ENCODE results near the gene BHLHE23.

Gene BHLHE23

DNA sequence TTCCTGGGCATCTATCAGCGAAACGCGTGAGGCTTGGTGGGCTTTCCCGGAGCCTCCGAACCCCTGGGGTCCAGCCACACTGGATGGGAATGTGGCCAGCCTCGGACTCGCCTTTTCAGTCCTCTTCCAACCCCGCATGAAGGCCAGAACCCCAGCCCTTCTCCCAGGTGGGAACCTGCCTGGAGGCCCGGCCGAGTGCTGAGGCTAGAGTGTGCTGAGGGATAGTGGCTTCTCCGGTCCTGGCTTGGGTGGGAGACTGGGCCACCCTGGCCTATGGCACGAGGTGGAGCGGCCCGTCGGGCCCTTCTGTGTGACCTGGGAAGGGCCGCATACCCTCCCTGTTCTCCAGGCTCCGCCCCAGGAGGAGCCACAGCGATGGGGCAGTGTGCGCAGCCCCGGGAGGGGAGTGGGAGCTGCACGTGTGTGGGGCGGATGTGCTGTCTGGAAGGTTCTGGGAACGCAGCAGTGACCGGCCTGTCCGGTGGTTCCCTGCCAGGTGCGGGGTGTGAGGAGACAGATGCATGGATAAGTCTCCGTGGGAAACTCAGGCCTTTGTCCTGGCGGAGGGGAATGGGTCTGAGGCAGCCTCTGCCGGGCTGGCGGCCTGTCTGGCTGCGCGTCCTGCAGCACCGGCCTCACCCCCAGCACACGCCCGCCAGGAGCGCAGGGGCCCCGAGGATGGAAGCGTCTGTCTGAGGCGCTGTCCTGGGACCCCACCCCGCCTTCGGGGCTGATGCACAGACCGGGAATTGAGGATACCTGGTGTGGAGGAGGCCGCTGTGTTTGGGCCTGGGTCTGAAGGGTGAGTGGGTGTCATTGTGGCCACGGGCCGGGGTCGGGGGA, 1.1 kb upstream of the BHLHE23 start:
- DNase-seq = no peak

DNA sequence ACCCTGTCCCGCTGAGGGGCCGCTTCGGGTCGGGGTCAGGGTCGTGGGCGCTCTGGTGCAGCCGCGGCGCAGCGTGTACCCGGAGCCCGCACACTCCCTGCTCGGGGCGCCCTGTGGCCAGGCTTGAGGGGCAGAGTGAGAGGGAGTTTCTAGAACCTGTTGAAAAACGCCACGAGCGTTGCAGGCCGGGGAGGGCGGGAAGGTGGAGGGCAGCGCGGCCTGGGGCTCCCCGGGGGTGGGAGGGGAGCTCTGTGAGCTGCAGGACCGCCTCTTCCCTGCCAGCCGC, 539 bp upstream of the BHLHE23 start:
- DNase-seq = no peak

DNA sequence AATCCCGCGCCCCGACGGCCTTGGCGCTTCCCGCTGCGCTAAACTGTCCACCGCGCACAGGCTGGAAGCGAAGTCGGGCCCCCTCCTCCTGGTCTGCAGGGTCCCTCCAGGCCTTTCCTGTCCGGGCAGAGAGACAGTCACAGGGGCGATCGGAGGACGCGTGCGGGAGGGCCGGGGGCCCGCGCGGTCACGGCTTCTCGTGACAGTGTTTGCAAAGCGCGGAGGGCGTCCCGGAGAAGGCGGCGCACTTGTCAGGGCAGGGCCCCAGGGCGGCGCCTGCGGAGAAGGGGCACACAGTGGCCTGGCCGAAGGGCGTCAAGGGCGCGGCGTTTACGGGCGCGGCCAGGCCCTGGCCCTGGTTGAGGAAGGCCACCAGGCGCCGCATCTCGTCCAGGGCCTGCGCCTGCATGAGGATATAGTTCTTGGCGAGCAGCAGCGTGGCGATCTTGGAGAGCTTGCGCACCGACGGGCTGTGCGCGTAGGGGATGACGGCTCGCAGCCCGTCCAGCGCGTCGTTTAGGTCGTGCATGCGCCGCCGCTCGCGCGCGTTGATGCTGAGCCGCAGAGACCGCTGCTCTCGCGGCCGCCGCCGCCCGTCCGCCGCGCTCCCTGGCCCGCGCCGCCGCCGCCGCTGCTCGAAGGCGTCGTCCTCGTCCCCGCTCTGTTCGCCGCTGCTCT, 763 bp downstream of the BHLHE23 start:
- peak in 1 of 2 experiments; percentile 28 for DNase-seq

DNA sequence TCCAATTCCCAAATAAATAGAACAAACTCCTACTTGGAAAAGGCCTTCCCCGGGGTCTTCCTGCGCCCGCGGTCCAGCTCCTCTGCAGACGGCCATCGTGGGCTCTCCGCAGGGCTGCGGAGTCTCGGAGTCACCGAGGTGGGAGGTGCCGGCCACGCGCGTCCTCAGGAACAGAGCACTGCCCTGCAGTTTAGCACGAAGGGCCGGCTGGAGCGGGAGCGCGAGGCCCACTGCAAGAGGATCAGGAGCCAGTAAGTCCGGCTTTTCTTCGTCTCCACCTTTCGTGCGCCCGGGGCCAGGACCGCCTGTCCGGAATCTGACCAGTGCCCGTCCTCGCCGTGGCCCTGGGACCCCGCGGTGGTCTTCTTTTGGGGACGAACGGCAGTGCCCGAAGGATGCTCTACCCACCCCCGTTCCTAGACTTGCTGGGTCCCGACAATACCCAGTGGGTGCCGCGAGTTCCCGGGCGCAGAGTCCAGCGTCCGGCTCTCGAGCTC, 1.4 kb downstream of the BHLHE23 start:
- no peak for DNase-seq

DNA sequence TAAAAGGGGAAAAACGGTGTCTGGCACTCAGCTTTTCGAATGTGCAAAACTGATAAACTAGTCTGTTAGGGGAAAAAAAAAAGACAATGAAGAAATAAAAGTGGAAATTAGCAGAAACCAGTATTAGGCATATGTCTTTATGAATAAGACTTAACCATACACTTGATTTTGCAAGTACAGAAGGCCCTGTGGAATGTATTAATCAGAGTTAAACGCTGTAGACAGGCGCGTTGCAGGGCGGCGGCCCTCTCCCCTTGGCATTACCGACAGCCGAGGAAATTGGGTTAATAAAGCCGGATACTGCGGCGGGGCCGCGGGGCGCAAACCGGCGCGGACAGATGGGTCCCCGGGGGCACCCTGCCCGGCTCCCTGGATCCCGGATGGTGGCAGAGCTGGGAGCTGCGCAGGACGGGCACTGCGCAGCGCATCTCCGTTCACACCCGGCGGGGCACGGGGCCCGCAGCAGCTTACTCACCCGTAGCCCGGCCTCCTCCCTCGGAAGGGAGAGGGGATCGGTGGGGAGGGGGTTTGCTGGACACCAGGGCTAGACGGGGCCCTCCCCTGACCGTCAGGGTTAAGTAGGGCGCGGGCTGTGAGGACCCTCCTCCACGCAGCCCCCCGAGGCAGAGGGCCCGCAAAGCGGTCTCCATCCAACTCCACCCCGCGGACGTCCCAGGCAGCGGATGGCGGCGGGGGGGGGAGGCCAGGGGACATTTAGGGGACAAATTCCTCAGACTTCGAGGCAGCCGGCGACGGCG, 2.0 kb downstream of the BHLHE23 start:
- no peak for DNase-seq

DNA sequence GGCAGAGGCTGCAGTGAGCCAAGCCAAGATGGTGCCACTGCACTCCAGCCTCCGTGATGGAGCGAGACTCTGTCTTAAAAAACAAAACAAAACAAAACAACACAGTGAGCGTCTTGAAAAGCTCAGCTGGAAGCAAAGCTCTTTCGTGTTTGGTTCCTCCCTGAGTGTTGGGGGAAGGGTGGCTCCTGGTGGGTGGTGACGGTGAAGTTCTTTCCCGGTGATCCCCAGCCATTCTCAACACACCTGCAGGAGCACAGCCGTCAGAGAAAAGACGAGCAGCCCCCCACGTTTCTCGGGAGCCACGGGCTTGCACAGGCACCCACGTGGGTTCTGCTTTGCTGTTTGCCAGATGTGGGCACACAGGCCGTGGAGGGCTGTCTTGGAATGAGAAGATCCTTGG, 3.2 kb downstream of the BHLHE23 start:
- no peak for DNase-seq

DNA sequence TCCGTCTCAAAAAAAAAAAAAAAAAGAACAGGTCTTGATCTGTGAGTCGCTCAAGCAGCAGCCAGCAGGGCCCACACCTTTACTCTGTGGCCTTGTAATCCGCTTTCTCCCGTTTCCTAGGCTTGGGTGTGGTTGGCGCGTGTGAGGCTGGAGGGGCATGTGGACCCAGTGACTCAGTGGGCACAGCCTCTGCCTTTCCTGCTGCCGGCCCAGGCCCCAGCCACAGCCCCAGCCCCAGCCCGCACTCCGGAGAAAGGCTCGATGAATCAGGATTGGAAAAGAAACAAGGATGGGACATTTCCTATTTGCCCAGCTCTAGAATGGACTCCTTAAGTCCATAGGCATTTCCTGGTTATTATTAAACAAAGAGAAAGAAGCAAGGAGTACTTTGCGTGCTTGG, 4.3 kb downstream of the BHLHE23 start:
- no peak for DNase-seq

DNA sequence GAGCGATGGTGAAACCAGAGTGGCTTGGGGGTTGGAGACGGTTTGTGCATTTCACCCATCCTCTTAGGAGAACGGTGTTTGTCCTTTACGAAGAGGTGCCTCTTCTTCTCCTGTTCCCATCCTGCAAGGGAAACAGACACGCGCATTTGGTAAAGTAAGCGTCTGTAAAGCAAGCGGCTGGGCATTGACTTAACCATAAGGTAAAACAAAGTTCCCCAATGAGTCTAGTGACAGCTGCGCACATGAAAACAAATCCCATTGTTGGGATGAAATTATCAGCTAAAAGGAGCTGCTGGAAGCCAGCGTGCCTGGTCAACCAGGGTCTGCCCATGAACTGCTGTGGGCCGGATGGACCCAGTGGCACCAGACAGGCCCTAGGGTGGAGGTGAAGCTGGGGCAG, 5.8 kb downstream of the BHLHE23 start:
- DNase-seq = no peak

DNA sequence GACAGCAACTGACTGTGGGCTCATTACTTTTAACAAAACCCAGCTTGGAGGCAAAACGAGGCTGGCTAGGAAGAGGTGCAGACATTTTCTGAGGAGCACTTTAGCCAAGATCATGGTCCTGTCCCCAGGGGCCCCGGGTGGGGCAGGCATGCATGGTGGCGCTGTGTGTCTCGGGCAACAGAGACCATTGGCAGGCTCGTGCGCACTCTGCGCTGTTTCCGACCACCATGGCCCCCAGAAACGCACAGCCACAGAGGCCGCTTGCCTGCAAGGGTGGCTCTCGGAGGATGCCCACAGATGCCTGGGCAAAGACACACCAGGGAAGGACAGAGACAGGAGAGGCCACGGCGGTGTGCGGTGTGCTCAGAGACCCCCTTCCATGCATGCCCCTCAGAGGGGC, 6.7 kb downstream of the BHLHE23 start:
- no peak for DNase-seq

DNA sequence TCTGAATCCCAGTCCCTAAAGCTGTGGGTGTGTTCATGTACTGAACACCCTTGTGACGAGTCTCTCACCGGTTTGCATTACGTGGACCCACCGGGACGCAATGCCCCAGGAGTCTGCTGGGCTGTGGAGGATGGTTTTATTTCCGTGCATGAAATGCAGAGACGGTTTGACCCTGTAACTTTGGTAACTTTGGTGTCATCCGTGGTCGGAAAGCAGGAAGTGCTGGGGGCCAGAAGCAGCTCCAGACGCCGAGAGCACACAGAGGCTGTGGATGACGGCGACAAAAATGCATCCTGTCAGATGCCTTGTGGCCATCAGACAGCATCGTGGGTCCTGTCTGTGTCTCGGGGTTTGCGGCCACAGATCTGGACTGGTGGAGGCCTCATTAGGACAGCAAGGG, 7.2 kb downstream of the BHLHE23 start:
- DNase-seq = no peak

DNA sequence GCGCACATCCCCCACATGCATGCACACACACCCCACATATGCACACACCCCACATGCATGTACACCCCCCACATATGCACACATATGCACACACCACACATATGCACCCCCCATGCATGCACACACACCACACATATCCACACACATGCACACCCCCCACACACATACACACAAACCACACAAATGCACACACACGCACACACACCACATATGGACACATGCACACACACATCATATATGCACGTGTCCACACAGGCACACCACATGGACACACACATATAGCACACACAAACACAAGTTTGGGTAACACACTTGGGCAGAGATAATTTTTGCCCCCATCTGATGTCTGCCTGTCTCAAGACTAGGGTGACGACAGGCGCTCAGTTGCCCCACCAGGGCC, 8.3 kb downstream of the BHLHE23 start:
- DNase-seq = no peak

DNA sequence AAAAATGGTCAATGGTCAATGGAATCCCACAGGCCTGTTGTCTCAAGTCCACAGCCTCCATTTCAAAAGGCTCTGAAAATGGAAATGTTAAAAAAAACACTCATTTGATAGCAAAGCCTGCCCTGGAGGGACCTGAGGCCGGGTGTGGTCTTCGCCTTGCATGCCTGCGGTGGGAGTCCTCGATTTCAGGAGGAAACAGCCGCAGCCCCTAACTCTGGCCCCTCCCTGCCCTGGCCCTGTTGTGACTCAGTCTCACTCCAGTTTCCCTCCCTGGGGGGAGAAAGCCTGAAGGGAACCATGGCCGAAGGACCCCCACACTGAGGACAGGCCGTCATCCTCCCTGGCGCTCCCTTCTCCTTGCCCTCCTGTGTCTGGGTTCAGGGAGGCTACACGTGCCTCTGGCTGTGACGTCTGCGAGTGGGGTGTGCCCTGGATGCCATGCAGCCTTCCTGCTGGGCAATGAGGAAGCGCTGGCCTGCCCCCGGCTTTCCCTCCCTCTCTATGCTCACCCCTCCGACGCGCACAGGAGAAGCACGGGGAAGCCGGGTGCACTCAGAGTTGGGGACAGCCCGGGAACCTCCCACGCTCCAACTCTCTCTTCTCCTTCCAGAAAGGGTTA, 9.2 kb downstream of the BHLHE23 start:
- no peak for DNase-seq

DNA sequence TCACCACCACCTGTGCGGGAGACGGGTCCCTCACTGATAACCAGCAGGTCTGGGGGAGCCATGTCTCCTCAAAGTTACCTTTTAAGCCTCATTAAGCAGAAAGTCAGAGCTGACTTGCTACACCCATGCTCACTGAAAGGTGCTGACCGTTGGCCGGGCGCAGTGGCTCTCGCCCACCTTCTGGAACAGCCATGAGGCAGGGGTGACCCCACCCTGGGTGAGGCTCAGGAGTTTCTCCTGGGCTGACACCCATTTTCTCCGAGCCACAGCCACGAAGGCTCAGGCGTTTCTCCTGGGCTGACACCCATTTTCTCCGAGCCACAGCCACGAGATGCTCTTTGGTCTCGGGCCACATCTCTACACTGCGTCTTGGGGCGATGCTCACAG, 10.2 kb downstream of the BHLHE23 start:
- DNase-seq = no peak

DNA sequence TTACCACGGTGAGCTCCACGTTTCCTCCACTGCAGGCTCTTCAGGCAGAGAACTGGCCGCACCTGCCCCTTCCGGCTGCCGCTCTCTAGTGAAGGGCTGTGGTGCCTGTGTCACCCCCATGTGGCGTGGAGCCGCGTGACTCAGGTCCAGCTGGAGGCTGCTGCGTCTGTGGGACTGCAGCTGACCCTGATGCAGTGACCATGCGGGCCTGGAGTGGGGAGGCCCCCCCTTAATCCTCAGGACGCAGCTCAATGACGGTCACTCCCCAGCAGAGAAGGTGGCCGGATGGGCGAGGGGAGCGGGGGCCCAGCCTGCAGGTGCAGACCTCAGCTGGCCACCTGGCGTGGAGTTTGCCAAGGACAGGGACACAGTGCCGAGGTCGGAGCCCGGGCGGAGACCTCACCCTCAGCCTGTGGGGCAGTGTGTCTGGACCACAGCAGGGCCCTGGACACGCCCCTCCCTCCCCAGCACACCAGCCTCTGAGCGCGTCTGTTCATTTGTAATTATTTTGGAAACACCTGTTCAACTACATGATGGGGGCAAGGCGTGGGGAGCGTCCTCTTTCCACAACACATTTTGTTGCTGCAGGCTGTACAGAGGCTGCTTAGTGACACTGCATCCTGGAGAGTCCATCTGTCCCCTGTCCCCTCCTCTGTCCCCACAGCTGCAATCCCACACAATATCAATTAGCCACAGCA, 10.7 kb downstream of the BHLHE23 start:
- no peak for DNase-seq

DNA sequence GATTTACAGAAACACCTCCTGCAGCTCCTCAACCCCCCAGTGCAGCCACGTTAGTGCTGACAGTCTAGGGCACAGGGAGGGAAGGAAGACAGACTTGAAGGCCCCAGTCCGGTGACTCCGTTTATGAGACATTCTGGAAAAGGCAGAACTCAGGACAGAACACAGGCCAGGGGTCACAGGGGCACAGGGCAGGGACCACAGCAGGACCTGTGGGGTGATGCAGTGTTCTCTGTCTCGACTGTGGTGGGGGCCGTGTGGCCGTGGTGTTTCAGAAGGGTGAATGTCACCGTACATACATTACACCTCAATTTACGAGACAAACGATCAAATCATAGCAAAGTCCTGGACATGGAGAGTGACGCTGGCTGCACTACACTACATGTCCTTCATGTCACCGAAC, 11.3 kb downstream of the BHLHE23 start:
- DNase-seq = no peak

DNA sequence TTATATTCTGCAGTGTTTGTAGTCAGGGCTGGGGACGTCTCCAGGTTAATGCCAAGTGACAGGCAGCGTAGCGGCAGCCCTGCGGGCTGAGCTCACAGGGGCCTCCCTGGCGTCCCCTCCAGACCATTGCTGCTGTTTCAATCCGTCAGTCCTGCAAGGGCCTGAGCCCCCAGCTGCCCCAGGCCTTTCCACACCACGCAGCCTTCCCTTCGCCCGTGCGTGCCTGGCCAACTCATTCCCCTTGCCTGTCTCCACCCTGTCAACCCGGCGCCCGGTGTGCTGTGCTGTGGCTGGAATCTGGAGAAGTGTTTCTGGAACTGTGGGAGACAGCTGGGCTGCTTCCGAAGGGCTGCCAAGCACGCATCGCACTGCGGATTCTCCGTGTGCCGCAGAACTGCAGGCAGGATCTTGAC, 11.9 kb downstream of the BHLHE23 start:
- DNase-seq = no peak

DNA sequence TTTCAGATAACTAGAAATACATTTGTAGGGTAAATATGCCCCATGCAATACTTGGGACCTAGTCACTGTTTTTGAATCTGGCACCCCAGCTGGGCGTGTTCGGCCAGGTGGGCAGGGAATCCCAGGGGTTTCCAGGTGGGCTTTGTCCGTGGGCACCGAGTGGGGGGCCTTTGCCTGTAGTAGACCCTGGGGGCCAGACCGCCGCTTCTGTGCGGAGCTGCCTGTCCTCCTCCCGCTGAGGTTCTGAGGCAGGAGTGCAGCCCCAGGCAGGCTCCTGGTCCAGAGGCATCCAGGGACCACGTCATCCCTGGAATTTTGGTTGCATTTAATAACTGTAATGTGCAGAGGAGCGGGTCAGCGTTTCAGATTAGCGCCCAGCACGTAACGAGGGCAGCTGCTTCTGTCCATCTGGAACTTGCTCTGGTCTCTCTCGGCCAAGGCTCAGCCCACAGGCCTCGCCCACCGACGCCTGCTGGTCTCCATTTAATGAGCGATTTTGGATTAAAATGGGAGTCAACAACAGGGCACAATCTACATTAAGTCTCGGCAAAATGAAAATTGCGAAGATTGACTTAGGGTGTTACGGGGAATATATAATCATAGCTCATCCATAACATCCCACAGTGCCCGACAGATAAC, 12.8 kb downstream of the BHLHE23 start:
- no peak for DNase-seq

DNA sequence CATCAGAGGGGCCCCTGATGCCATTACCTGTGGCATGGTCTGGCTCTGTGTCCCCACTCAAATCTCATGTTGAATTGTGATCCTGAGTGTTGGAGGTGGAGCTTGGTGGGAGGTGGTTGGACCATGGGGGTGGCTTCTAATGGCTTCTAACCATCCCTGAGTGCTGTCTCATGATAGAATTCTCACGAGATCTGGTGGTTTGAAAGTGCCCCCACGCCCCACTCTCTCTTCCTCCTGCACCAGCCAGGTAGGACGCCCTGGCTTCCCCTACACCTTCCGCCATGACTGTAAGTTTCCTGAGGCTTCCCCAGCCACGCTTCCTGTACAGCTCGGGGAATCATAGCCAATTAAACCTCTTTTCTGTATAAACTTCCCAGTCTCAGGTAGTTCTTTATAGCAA, 14.9 kb downstream of the BHLHE23 start:
- DNase-seq = no peak

DNA sequence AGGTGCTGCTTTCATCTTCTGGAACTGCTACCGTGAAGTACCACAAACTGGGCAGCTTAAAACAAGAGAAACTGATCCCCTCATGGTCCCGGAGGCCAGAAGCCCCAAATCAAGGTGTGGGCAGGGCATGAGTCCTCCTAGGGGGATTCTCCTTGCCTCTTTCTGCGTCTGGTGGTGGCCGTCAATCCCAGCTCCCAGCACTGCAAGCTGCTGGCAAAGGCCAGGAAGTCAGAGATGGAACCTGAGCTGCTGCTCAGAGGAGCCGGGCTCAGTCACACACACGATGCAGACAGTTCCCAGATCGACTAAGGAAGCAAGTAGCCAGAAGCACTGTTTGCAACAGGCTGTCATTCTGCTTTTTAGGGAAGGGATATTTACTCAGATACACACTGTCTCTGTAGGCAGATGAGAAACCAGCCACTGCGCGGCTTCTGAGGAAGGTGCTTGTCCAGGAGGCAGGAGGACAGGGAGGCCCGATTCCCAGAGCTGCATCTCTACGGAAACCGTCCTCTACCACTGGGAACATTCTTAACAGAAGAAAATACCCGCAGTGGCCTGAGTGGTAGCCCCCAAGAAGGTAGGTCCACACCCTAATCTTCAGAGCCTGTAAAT, 15.5 kb downstream of the BHLHE23 start:
- DNase-seq = no peak

DNA sequence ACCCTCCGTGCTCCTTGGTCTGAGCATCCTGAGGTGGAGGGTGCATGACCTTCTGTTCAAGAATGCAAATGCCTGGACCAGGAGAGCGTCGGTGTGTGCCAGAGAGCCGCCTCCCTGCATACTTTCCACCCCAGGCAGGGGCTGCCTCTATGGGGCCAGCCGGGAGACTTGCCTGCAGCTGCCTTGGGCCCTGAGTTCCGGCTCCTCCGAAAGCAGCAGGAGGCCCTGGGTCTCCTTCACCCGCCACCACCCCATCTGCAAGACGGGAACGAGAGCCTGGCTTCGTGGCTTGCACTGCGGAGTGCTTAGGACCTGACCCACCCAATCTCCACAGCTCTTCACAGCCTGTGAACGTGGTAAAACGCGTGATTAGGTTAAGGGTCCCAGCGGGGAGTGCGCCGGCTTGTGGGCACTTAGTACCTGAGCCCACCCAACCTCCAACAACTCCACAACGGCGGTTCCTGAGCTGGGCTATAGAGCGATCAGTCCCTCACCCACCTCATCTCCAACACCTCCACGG, 16.4 kb downstream of the BHLHE23 start:
- DNase-seq = no peak

DNA sequence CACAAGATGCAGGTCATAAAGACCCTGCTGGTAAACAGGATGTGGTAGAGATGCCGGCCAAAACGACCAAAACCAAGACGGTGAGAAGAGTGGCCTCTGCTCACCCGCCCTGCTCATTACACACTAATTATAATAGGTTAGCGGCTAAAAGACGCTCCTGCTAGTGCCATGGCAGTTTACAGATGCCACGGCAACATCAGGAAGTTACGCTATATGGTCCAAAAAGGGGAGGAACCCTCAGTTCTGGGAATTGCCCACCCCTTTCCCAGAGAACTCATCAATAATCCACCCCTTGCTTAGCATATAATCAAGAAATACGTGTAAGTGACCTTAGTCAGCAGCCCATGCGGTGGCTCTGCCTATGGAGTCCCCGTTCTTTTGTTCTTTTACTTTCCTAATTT, 17.6 kb downstream of the BHLHE23 start:
- no peak for DNase-seq

DNA sequence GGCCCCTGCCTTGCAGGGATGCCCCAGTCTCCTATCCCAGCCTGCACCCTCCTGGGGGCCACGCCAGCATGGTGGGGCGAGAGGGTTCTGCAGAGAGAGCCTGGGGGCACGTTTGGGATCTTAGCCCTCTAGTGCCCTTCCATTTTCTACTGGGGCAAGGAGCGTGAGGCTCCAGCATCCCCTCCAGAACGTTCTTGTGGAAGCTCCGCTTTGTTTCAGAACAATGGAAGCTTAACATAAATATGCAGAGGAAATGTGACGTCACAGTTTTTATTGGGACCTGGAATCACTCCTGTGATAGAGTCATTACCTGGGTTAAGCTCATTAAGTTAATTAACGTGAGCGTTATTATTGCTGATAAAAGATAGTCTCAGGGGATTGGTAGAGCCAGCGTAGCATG, 19.6 kb downstream of the BHLHE23 start:
- no peak for DNase-seq
